HepG2 (cell line): ENCODE data around the gene STK38L. TPM values are rescaled to one million over a fixed set of nuclear protein-coding genes. Genes with fewer than 3 reads are reported as not detected.

ENCODE experiments used
- ATF3 ChIP-seq: sonication (generic); formaldehyde crosslinking; IDR thresholded peaks from 2 replicates; pipeline ENCODE4 v1.4.0; 2020; ENCODE audit warnings: missing genetic modification reagents
- DZIP1 ChIP-seq: sonication (generic); formaldehyde crosslinking; IDR thresholded peaks from 2 replicates; pipeline ENCODE4 v1.5.0; 2020; ENCODE audit warnings: mild to moderate bottlenecking, missing genetic modification reagents
- GFI1 ChIP-seq: sonication (generic); formaldehyde crosslinking; IDR thresholded peaks from 2 replicates; pipeline ENCODE4 v1.5.0; 2020; ENCODE audit warnings: missing genetic modification reagents, mild to moderate bottlenecking, borderline replicate concordance
- JUN ChIP-seq: sonication (generic); formaldehyde crosslinking; IDR thresholded peaks from 2 replicates; pipeline ENCODE4 v1.4.0; 2020; ENCODE audit warnings: mild to moderate bottlenecking, missing genetic modification reagents
- KIAA2018 ChIP-seq: sonication (generic); formaldehyde crosslinking; IDR thresholded peaks from 2 replicates; pipeline ENCODE4 v1.5.0; 2020; ENCODE audit warnings: mild to moderate bottlenecking, missing genetic modification reagents, borderline replicate concordance
- KLF12 ChIP-seq: sonication (generic); formaldehyde crosslinking; IDR thresholded peaks from 2 replicates; pipeline ENCODE4 v1.4.0; 2020; ENCODE audit warnings: missing genetic modification reagents, borderline replicate concordance
- MTA1 ChIP-seq: sonication (generic); formaldehyde crosslinking; IDR thresholded peaks from 2 replicates; pipeline ENCODE4 v1.4.0; 2020; ENCODE audit warnings: missing genetic modification reagents, mild to moderate bottlenecking, borderline replicate concordance
- MTF1 ChIP-seq: sonication (generic); formaldehyde crosslinking; IDR thresholded peaks from 2 replicates; pipeline ENCODE4 v1.5.0; 2020; ENCODE audit warnings: missing genetic modification reagents
- PHF8 ChIP-seq: sonication (generic); formaldehyde crosslinking; IDR thresholded peaks from 2 replicates; pipeline ENCODE4 v1.5.0; 2020; ENCODE audit warnings: missing genetic modification reagents
- RORA ChIP-seq: sonication (generic); formaldehyde crosslinking; IDR thresholded peaks from 2 replicates; pipeline ENCODE4 v1.5.0; 2020; ENCODE audit warnings: mild to moderate bottlenecking, missing genetic modification reagents, moderate library complexity
- TCF7 ChIP-seq: sonication (generic); IDR thresholded peaks from 2 replicates; pipeline ENCODE4 v1.6.1; 2016; ENCODE audit warnings: antibody characterized with exemption, low read depth
- THYN1 ChIP-seq: sonication (generic); formaldehyde crosslinking; IDR thresholded peaks from 2 replicates; pipeline ENCODE4 v1.8.1; 2023; ENCODE audit warnings: low read depth, mild to moderate bottlenecking, moderate library complexity, missing genetic modification reagents, borderline replicate concordance
- ZC3H4 ChIP-seq: sonication (generic); formaldehyde crosslinking; IDR thresholded peaks from 2 replicates; pipeline ENCODE4 v1.4.0; 2020; ENCODE audit warnings: missing genetic modification reagents, borderline replicate concordance
- ZNF350 ChIP-seq: sonication (generic); formaldehyde crosslinking; IDR thresholded peaks from 2 replicates; pipeline ENCODE4 v1.4.0; 2020; ENCODE audit warnings: mild to moderate bottlenecking, low read depth, missing genetic modification reagents, borderline replicate concordance
- ZNF44 ChIP-seq: sonication (generic); formaldehyde crosslinking; IDR thresholded peaks from 2 replicates; pipeline ENCODE4 v1.5.1; 2020; ENCODE audit warnings: mild to moderate bottlenecking, missing genetic modification reagents
- ZNF562 ChIP-seq: sonication (generic); formaldehyde crosslinking; IDR thresholded peaks from 2 replicates; pipeline ENCODE4 v1.8.0; 2022; ENCODE audit warnings: missing genetic modification reagents, borderline replicate concordance
- ZNF816 ChIP-seq: sonication (generic); formaldehyde crosslinking; IDR thresholded peaks from 2 replicates; pipeline ENCODE4 v1.8.0; 2022; ENCODE audit warnings: missing genetic modification reagents, mild to moderate bottlenecking, borderline replicate concordance
- polyA plus RNA-seq, 8 experiments: library from polyadenylated mRNA; depleted of rRNA in 3 of 8; stranded (reverse) in 7 of 8; unstranded in 1 of 8; fragments of >200 nt; fragmentation: Illumina TruSeq in 4 of 8; extraction: Trizol in 4 of 8; gene quantifications; 2 replicates each; pipeline versions ENCODE4 v1.2.1 to v1.2.3, GENCODE V29; 2011 to 2016; ENCODE audit warnings: low read depth in 4 of 8, missing spikeins in 1 of 8, mixed read lengths in 1 of 8; ENCODE audit not compliant: insufficient read depth in 1 of 8
- total RNA-seq, 5 experiments: library from RNA; depleted of rRNA; stranded (reverse); fragments of >200 nt; fragmentation: Illumina TruSeq; extraction: Trizol; gene quantifications; 2 replicates each; pipeline ENCODE4 v1.2.3, GENCODE V29; 2016; ENCODE audit warnings: low read depth in 1 of 5

Gene STK38L
- total and polyA plus RNA-seq, 2 of the 13 experiments (the other 11 are each of a cell fraction or from before 2014, with no cell fraction given) = 6.1 to 26.4 TPM

GRCh38 chr12:27243804-27244688, at the start of gene STK38L (continued):
- TF ChIP-seq ATF3 (CRISPR knock-in tag) (0 out of 2 replicates have a peak, but pooled peaks have one; percentile 30), ZNF44 (no peak), MTF1 (CRISPR knock-in tag) (0 out of 2 replicates have a peak, but pooled peaks have one; percentile 36), ZNF350 (CRISPR knock-in tag) (peak; percentile 67; the same call in 1 of the 2 replicates), KLF12 (CRISPR knock-in tag) (peak; percentile 95), ZNF562 (CRISPR knock-in tag) (no peak), JUN (CRISPR knock-in tag) (0 out of 2 replicates have a peak, but pooled peaks have one; percentile 22), DZIP1 (CRISPR knock-in tag) (no peak), GFI1 (CRISPR knock-in tag) (peak; percentile 30; the same call in 1 of the 2 replicates), THYN1 (CRISPR knock-in tag) (no peak), ZC3H4 (CRISPR knock-in tag) (no peak), KIAA2018 (no peak), RORA (CRISPR knock-in tag) (no peak), ZNF816 (CRISPR knock-in tag) (no peak), TCF7 (no peak), PHF8 (CRISPR knock-in tag) (peak; percentile 85), MTA1 (CRISPR knock-in tag) (0 out of 2 replicates have a peak, but pooled peaks have one; percentile 62)
